WI38 (cell line): ENCODE measurements around the gene CALCOCO2.
"Not testable (repeated sequence)": the region's sequence is repeated elsewhere in the genome, so short reads cannot be mapped to it uniquely, and the experiment has no call there.

Experiments used
- H3K4me3 ChIP-seq: 2 replicates; pipeline ENCODE4 v1.5.1; 2011; ENCODE audit warnings: low read depth, mild to moderate bottlenecking, control low read depth, low read length
- CTCF ChIP-seq: IDR thresholded peaks from 2 replicates; pipeline ENCODE4 v1.5.1; 2012; ENCODE audit warnings: low read depth, mild to moderate bottlenecking, control low read depth, low read length

The CALCOCO2 gene

GRCh38 chr17:48871551-48872351 lies 40.9 kb downstream of the CALCOCO2 start:
- no peak overlapping the region for H3K4me3 ChIP-seq

GRCh38 chr17:48872409-48872808 lies 41.6 kb downstream of the CALCOCO2 start:
- not testable (repeated sequence) for H3K4me3 ChIP-seq

More at GRCh38 chr17:48871551-48872351, 40.9 kb downstream of the CALCOCO2 start:
- TF ChIP-seq CTCF, result no peak

- no peak overlapping the region for H3K4me3 ChIP-seq
- no peak for TF ChIP-seq CTCF
These were observed 42.4 kb downstream of the CALCOCO2 start for GRCh38 chr17:48873209-48873608.

GRCh38 chr17:48873696-48874443 lies 43.0 kb downstream of the CALCOCO2 start:
- no peak overlapping the region for H3K4me3 ChIP-seq
- no peak for TF ChIP-seq CTCF

- TF ChIP-seq CTCF, result peak; percentile 89
- H3K4me3 ChIP-seq, result no peak overlapping the region
These were observed 48.4 kb downstream of the CALCOCO2 start for GRCh38 chr17:48878920-48879898.

- H3K4me3 ChIP-seq, result no peak overlapping the region
- no peak for TF ChIP-seq CTCF
These were observed 51.4 kb downstream of the CALCOCO2 start for GRCh38 chr17:48882272-48882671.

- TF ChIP-seq CTCF, result no peak
- H3K4me3 ChIP-seq, result no peak overlapping the region
These were observed 52.3 kb downstream of the CALCOCO2 start for GRCh38 chr17:48883171-48883570.
